ENCODE measurements around the gene PMP22. TPM values are rescaled to one million over a fixed set of nuclear protein-coding genes. Genes with fewer than 3 reads are reported as not detected.

Gene PMP22
- total RNA-seq, 2 donors from 2014 or later: 3.1 to 5.5 TPM

DNA sequence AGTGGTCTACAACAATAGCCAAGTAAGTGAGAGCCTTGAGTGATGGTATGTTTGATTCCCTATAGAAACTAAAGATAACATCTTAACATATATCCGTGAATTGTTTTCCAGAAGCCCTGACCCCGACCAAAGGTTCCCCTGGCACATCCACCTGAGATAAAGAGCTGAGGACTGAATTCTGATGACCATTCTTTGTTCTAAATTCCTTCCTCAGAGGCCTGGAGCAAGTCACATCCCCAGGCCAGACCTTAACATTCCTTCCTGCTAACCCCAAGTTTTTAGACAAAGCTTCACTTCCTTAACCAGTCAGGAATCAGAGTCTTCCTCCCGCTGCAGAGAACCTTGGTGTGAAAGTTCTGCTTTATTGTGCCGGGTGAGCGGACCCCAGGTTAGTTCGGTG lies 83.3 kb downstream of the PMP22 start:
- 73 to 88% methylated on average over 2 to 6 of the region's 6 CpGs for WGBS, 2 experiments (ENCODE audit: insufficient coverage in 1 of 2, insufficient read length in 1 of 2)
- H3K9me3 Mint-ChIP-seq: no peaks in the 10 kb centered on the region
- H3K36me3 Mint-ChIP-seq (ENCODE audit: low read depth): no peaks in the 10 kb centered on the region
- Histone ChIP-seq H3K9ac (ENCODE audit: extremely low read depth, low read length, poor library complexity, severe bottlenecking) (no peak overlapping the region), H3K27me3 (ENCODE audit: control insufficient read depth, insufficient read depth, low read length, poor library complexity, severe bottlenecking) (no peaks in the 10 kb centered on the region), H3K4me3 (ENCODE audit: low read length) (no peak overlapping the region), H3K36me3 (ENCODE audit: control insufficient read depth, insufficient read depth, low read length) (no peaks in the 10 kb centered on the region), H3K27ac (ENCODE audit: low read depth, low read length) (no peak overlapping the region), H3K9me3 (ENCODE audit: control insufficient read depth, low read length) (no peaks in the 10 kb centered on the region), H3K4me1 (ENCODE audit: control insufficient read depth, insufficient read depth, low read length) (no peaks in the 10 kb centered on the region)
- TF ChIP-seq, protein P1, sequence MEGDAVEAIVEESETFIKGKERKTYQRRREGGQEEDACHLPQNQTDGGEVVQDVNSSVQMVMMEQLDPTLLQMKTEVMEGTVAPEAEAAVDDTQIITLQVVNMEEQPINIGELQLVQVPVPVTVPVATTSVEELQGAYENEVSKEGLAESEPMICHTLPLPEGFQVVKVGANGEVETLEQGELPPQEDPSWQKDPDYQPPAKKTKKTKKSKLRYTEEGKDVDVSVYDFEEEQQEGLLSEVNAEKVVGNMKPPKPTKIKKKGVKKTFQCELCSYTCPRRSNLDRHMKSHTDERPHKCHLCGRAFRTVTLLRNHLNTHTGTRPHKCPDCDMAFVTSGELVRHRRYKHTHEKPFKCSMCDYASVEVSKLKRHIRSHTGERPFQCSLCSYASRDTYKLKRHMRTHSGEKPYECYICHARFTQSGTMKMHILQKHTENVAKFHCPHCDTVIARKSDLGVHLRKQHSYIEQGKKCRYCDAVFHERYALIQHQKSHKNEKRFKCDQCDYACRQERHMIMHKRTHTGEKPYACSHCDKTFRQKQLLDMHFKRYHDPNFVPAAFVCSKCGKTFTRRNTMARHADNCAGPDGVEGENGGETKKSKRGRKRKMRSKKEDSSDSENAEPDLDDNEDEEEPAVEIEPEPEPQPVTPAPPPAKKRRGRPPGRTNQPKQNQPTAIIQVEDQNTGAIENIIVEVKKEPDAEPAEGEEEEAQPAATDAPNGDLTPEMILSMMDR (conservative IDR thresholded peaks at IDR 0.05): no peak
- no peak overlapping the region for H3K27ac Mint-ChIP-seq
- DNase-seq: no peak
- no peak overlapping the region for H3K4me3 Mint-ChIP-seq
- peaks cover 7% of the 10 kb centered on the region for H3K4me1 Mint-ChIP-seq
- no peaks in the 10 kb centered on the region for H3K27me3 Mint-ChIP-seq (ENCODE audit: insufficient read depth)

DNA sequence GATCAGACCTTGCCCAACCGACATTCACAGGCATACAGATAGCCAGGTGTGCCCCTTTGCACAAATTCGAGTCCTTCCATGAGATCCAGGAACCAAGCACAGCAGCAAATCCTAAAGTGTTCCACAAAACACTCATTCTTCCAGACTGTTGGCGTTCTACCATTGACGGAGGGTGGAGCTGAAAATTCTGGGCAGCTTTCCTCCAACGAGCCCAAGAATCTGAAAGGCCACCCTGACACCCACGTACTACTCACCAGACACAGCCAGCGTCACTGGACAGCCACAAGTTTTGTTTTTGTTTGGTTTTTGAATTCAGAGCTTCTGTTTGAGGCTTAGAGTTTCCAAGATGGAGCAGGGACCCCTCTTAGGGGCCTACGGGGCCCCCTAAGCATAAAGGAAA lies 83.8 kb downstream of the PMP22 start:
- Mint-ChIP-seq H3K27me3 (ENCODE audit: insufficient read depth) (no peaks in the 10 kb centered on the region), H3K27ac (no peak overlapping the region), H3K4me1 (peaks cover 7% of the 10 kb centered on the region), H3K4me3 (no peak overlapping the region), H3K9me3 (no peaks in the 10 kb centered on the region), H3K36me3 (ENCODE audit: low read depth) (no peaks in the 10 kb centered on the region)
- no peaks in the 10 kb centered on the region for H3K27me3 ChIP-seq (ENCODE audit: control insufficient read depth, insufficient read depth, low read length, poor library complexity, severe bottlenecking)
- H3K36me3 ChIP-seq (ENCODE audit: control insufficient read depth, insufficient read depth, low read length): no peaks in the 10 kb centered on the region
- WGBS, 2 experiments (ENCODE audit: insufficient coverage in 1 of 2, insufficient read length in 1 of 2): 95 to 98% methylated on average over 7 to 8 of the region's 8 CpGs
- H3K9me3 ChIP-seq (ENCODE audit: control insufficient read depth, low read length): no peaks in the 10 kb centered on the region
- H3K27ac ChIP-seq (ENCODE audit: low read depth, low read length): no peak overlapping the region
- DNase-seq: no peak
- H3K4me3 ChIP-seq (ENCODE audit: low read length): no peak overlapping the region
- H3K9ac ChIP-seq (ENCODE audit: extremely low read depth, low read length, poor library complexity, severe bottlenecking): no peak overlapping the region
- TF ChIP-seq, protein P1 (conservative IDR thresholded peaks at IDR 0.05): no peak
- no peaks in the 10 kb centered on the region for H3K4me1 ChIP-seq (ENCODE audit: control insufficient read depth, insufficient read depth, low read length)

DNA sequence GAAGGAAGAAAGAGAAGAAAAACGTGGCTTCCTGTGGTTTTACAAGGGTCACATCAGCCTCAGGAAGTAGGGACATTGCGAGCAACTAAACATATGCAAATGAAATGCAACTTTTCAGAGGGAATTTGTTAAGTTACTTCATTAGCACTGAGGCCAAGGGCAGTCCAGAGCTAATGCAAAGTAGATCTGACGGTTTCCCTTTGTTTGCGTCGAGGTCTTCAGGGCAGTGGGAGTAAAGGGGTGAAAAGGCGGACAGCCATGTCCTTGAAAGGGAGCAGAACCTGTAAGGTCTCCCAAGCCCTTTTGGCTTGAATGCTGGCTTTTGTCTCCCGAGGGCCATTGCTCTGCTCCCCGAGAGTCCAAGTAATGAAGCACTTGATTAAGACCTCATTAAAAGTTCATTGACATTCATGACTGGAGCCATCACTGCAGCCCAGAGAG lies 85.0 kb downstream of the PMP22 start:
- H3K9me3 Mint-ChIP-seq: no peaks in the 10 kb centered on the region
- no peak overlapping the region for H3K9ac ChIP-seq (ENCODE audit: extremely low read depth, low read length, poor library complexity, severe bottlenecking)
- H3K9me3 ChIP-seq (ENCODE audit: control insufficient read depth, low read length): no peaks in the 10 kb centered on the region
- H3K27me3 Mint-ChIP-seq (ENCODE audit: insufficient read depth): no peaks in the 10 kb centered on the region
- no peaks in the 10 kb centered on the region for H3K4me1 ChIP-seq (ENCODE audit: control insufficient read depth, insufficient read depth, low read length)
- WGBS, 2 experiments (ENCODE audit: insufficient coverage in 1 of 2, insufficient read length in 1 of 2): 64% methylated on average over 5 to 8 of the region's 8 CpGs
- H3K27ac Mint-ChIP-seq: peak overlapping the region; percentile 35
- peaks cover 7% of the 10 kb centered on the region for H3K4me1 Mint-ChIP-seq
- no peak overlapping the region for H3K4me3 ChIP-seq (ENCODE audit: low read length)
- H3K27me3 ChIP-seq (ENCODE audit: control insufficient read depth, insufficient read depth, low read length, poor library complexity, severe bottlenecking): no peaks in the 10 kb centered on the region
- peak; percentile 77 for DNase-seq
- H3K36me3 ChIP-seq (ENCODE audit: control insufficient read depth, insufficient read depth, low read length): no peaks in the 10 kb centered on the region
- H3K36me3 Mint-ChIP-seq (ENCODE audit: low read depth): no peaks in the 10 kb centered on the region
- H3K4me3 Mint-ChIP-seq: no peak overlapping the region
- no peak overlapping the region for H3K27ac ChIP-seq (ENCODE audit: low read depth, low read length)
- TF ChIP-seq, protein P1 (conservative IDR thresholded peaks at IDR 0.05): no peak

Small RNA genes lying within 50 kb of the gene (microRNA-seq; reads per million reads assigned to microRNA genes)
- gene MIR4731 (ENCODE audit: borderline microRNAs expressed): not detected

Other genes with a start within 250 kb of the PMP22 start
- 1 to 10 TPM; 1.1 to 1.6 TPM for gene TEKT3, start 76.3 kb upstream of the PMP22 start, total RNA-seq
- 10 to 100 TPM; 16.4 to 39.7 TPM for gene CDRT4, start 202.3 kb upstream of the PMP22 start, total RNA-seq

All from endodermal cell (in vitro differentiated cells).